AG04449 (cell line): Measurements from ENCODE around the gene DCX.

ENCODE experiments used
- CTCF ChIA-PET: fragments of 350-600 bp; formaldehyde crosslinking; extraction: SDS; loops from one replicate; lab custom pipeline; 2021; ENCODE audit warnings: antibody characterized with exemption; lab: Yijun Ruan, JAX
- POLR2A ChIA-PET: fragments of 400-600, 350-600 bp; formaldehyde crosslinking; extraction: SDS; loops from one replicate; lab custom pipeline; 2020; ENCODE audit warnings: antibody characterized with exemption, inconsistent platforms; lab: Yijun Ruan, JAX
- DNase-seq: peaks from one replicate; pipeline ENCODE4 v3.0.0-alpha.2; 2010; ENCODE audit warnings: low read depth, low spot score
- H3K4me3 ChIP-seq: 2 replicates; pipeline ENCODE4 v1.5.1; 2011; ENCODE audit warnings: low read depth, mild to moderate bottlenecking, control low read depth, low read length
- CTCF ChIP-seq: IDR thresholded peaks from one replicate; pipeline ENCODE4 v1.5.1; 2011; ENCODE audit warnings: mild to moderate bottlenecking, moderate library complexity, low read length, control low read depth, inconsistent platforms; ENCODE audit not compliant: insufficient read depth; ENCODE audit errors: missing control alignments

Gene DCX

GRCh38 chrX:111339212-111339611, 72.8 kb downstream of the DCX start:
- DNase-seq: no peak
- no peak for TF ChIP-seq CTCF
- CTCF ChIA-PET: no interaction called here
- H3K4me3 ChIP-seq: no peak overlapping the region
- POLR2A ChIA-PET: no interaction called here

- no peak for TF ChIP-seq CTCF
- no peak overlapping the region for H3K4me3 ChIP-seq
- CTCF ChIA-PET: no interaction called here
- POLR2A ChIA-PET: no interaction called here
- no peak for DNase-seq
Observed at GRCh38 chrX:111338095-111338698, 73.8 kb downstream of the DCX start.

- TF ChIP-seq CTCF: no peak
- ChIA-PET POLR2A (no interaction called here), CTCF (no interaction called here)
- DNase-seq: no peak
- no peak overlapping the region for H3K4me3 ChIP-seq
Observed at GRCh38 chrX:111337067-111337637, 74.8 kb downstream of the DCX start.

- POLR2A ChIA-PET: no interaction called here
- no peak overlapping the region for H3K4me3 ChIP-seq
- no peak for DNase-seq
- TF ChIP-seq CTCF: no peak
- CTCF ChIA-PET: no interaction called here
Observed at GRCh38 chrX:111336141-111336540, 75.9 kb downstream of the DCX start.

GRCh38 chrX:111329370-111329769, 82.6 kb downstream of the DCX start:
- no peak overlapping the region for H3K4me3 ChIP-seq
- DNase-seq: no peak
- ChIA-PET POLR2A (no interaction called here), CTCF (no interaction called here)
- no peak for TF ChIP-seq CTCF

- CTCF ChIA-PET: no interaction called here
- TF ChIP-seq CTCF: no peak
- no peak overlapping the region for H3K4me3 ChIP-seq
- POLR2A ChIA-PET: no interaction called here
- no peak for DNase-seq
Observed at GRCh38 chrX:111328858-111329257, 83.1 kb downstream of the DCX start.
